ENCODE measurements around the gene NDEL1.

The NDEL1 gene

GRCh38 chr17:8413938-8414337 lies 21.7 kb upstream of the NDEL1 start:
- Histone ChIP-seq H3K9ac (ENCODE audit: low read depth in 1 of 2, low read length in 2 of 2) (no peak overlapping the region), H3K36me3 (ENCODE audit: control insufficient read depth in 2 of 2, insufficient read depth in 2 of 2, low read length in 2 of 2) (no peaks in the 10 kb centered on the region), H3K4me1 (ENCODE audit: control insufficient read depth in 2 of 2, insufficient read depth in 2 of 2, low read length in 2 of 2) (no peaks in the 10 kb centered on the region), H3K27ac (ENCODE audit: low read depth in 2 of 2, low read length in 2 of 2) (no peak overlapping the region), H3K4me3 (ENCODE audit: low read length in 2 of 2) (no peak overlapping the region), H3K27me3 (ENCODE audit: control insufficient read depth in 2 of 2, insufficient read depth in 2 of 2, low read length in 2 of 2) (no peaks in the 10 kb centered on the region), H3K9me3 (ENCODE audit: control insufficient read depth in 2 of 2, low read length in 2 of 2) (no peaks in the 10 kb centered on the region)

GRCh38 chr17:8417806-8418205 lies 17.9 kb upstream of the NDEL1 start:
- Histone ChIP-seq H3K36me3 (ENCODE audit: control insufficient read depth in 2 of 2, insufficient read depth in 2 of 2, low read length in 2 of 2) (no peaks in the 10 kb centered on the region), H3K9ac (ENCODE audit: low read depth in 1 of 2, low read length in 2 of 2) (no peak overlapping the region), H3K27me3 (ENCODE audit: control insufficient read depth in 2 of 2, insufficient read depth in 2 of 2, low read length in 2 of 2) (no peaks in the 10 kb centered on the region), H3K9me3 (ENCODE audit: control insufficient read depth in 2 of 2, low read length in 2 of 2) (no peaks in the 10 kb centered on the region), H3K4me1 (ENCODE audit: control insufficient read depth in 2 of 2, insufficient read depth in 2 of 2, low read length in 2 of 2) (peaks cover 0 to 4% of the 10 kb centered on the region in 2 donors), H3K27ac (ENCODE audit: low read depth in 2 of 2, low read length in 2 of 2) (peak overlapping the region in 1 of 2 donors; percentile 5), H3K4me3 (ENCODE audit: low read length in 2 of 2) (no peak overlapping the region)

DNA sequence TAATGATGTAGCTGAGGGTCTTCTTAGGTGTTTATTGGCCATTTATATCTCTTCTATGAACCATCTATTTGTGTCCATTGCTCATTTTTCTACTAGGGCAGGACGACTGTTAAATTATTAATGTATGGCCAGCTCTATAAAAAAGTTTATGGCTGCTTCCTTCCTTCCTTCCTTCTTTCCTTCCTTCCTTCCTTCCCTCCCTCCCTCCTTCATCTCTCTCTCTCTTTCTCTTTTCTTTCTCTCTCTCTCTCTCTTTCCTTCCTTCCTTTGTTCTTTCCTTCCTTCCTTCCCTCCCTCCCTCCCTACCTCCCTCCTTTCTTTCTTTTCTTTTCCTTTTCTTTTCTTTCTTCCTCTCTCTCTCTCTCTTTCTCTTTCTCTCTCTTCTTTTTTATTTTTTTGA lies 17.2 kb upstream of the NDEL1 start:
- no peaks in the 10 kb centered on the region for H3K9me3 ChIP-seq (ENCODE audit: control insufficient read depth in 2 of 2, low read length in 2 of 2)
- H3K27me3 ChIP-seq (ENCODE audit: control insufficient read depth in 2 of 2, insufficient read depth in 2 of 2, low read length in 2 of 2): no peaks in the 10 kb centered on the region
- peaks cover 0 to 4% of the 10 kb centered on the region in 2 donors for H3K4me1 ChIP-seq (ENCODE audit: control insufficient read depth in 2 of 2, insufficient read depth in 2 of 2, low read length in 2 of 2)
- H3K36me3 ChIP-seq (ENCODE audit: control insufficient read depth in 2 of 2, insufficient read depth in 2 of 2, low read length in 2 of 2): no peaks in the 10 kb centered on the region
- no peak overlapping the region for H3K9ac ChIP-seq (ENCODE audit: low read depth in 1 of 2, low read length in 2 of 2)
- no peak overlapping the region for H3K27ac ChIP-seq (ENCODE audit: low read depth in 2 of 2, low read length in 2 of 2)
- no peak overlapping the region for H3K4me3 ChIP-seq (ENCODE audit: low read length in 2 of 2)

DNA sequence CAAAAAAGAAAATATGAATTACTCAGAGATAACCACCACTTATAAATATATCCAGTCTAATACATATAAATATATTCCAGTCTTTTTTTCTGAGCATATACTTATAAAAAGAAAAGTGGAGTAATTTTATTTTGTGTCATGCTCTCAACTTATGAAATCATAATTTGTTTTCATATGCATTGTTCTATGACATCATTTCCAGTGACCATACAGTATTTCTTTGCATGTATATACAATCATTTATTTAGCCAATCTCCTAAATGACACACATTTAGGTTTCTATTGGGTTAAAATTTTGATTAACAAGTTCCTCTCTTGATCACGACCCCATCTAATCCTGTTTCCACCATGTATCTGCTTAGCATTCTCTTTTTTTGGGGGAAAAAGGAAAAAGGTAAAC lies 16.4 kb upstream of the NDEL1 start:
- H3K4me1 ChIP-seq (ENCODE audit: control insufficient read depth in 2 of 2, insufficient read depth in 2 of 2, low read length in 2 of 2): peaks cover 0 to 4% of the 10 kb centered on the region in 2 donors
- no peaks in the 10 kb centered on the region for H3K27me3 ChIP-seq (ENCODE audit: control insufficient read depth in 2 of 2, insufficient read depth in 2 of 2, low read length in 2 of 2)
- H3K9ac ChIP-seq (ENCODE audit: low read depth in 1 of 2, low read length in 2 of 2): no peak overlapping the region
- H3K36me3 ChIP-seq (ENCODE audit: control insufficient read depth in 2 of 2, insufficient read depth in 2 of 2, low read length in 2 of 2): no peaks in the 10 kb centered on the region
- H3K9me3 ChIP-seq (ENCODE audit: control insufficient read depth in 2 of 2, low read length in 2 of 2): no peaks in the 10 kb centered on the region
- H3K27ac ChIP-seq (ENCODE audit: low read depth in 2 of 2, low read length in 2 of 2): no peak overlapping the region
- H3K4me3 ChIP-seq (ENCODE audit: low read length in 2 of 2): no peak overlapping the region

DNA sequence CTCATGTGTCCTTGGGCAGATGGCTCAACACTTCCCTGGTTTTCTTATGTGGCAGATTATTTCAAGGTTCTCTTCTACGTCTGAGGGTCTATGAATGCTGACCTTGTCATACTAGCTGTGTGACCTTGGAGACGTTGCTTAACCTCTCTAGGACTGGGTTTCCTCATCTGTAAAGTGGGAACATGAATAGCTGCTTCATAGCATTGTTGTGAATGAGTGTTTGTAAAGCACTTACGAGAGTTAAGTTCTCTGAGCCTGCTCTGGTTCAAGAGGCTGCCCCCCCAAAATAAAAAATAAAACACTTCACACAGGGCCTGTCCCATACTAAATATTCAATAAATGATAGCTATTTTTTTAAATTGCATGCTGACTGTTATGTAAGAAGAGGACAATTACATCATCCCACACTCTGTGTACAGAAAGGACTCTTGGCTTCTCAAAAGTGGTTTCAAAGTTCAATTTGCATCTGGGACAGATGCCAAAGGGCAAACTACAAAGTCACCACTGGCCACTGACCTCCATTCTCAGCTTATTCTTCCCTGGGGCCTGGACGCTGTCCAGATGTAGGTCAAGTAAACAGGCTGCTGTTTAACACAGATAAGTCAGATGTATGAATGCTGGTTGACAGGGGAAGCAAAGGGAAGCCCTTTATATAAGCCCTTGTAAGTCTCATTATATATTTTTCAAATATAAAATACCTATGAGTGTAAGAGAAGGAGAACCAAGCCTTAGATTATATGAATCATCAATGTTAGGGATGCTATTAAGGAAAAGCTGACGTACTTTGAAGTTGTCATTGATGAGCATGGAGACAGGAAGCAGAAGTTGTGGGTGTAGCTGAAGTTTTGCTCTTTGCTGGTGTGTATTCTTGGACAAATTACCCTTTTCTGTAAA lies 15.4 kb upstream of the NDEL1 start:
- Histone ChIP-seq H3K27ac (ENCODE audit: low read depth in 2 of 2, low read length in 2 of 2) (peak overlapping the region; percentile 56 to 59), H3K27me3 (ENCODE audit: control insufficient read depth in 2 of 2, insufficient read depth in 2 of 2, low read length in 2 of 2) (no peaks in the 10 kb centered on the region), H3K9me3 (ENCODE audit: control insufficient read depth in 2 of 2, low read length in 2 of 2) (no peaks in the 10 kb centered on the region), H3K4me3 (ENCODE audit: low read length in 2 of 2) (peak overlapping the region in 1 of 2 donors; percentile 6), H3K4me1 (ENCODE audit: control insufficient read depth in 2 of 2, insufficient read depth in 2 of 2, low read length in 2 of 2) (peaks cover 0 to 4% of the 10 kb centered on the region in 2 donors), H3K9ac (ENCODE audit: low read depth in 1 of 2, low read length in 2 of 2) (no peak overlapping the region), H3K36me3 (ENCODE audit: control insufficient read depth in 2 of 2, insufficient read depth in 2 of 2, low read length in 2 of 2) (no peaks in the 10 kb centered on the region)

DNA sequence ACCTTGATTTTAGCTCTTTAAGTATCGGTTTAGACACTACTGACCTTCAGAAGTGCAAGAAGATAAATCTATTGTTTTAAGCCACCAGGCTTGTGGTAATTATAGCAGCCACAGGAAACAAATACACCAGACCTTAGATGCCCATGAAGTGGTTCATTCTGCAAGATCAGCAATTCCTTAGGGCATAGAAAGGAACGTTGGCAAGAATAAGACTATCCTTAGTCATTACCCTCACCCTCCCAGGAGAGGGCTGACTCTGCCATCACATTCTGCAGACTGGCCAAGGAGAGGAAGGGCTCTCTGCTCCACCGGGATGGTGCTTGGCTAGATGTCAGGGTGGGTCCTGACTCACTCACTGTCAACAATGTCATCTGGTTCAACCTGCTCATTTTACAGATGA lies 14.1 kb upstream of the NDEL1 start:
- Histone ChIP-seq H3K36me3 (ENCODE audit: control insufficient read depth in 2 of 2, insufficient read depth in 2 of 2, low read length in 2 of 2) (no peaks in the 10 kb centered on the region), H3K9me3 (ENCODE audit: control insufficient read depth in 2 of 2, low read length in 2 of 2) (no peaks in the 10 kb centered on the region), H3K9ac (ENCODE audit: low read depth in 1 of 2, low read length in 2 of 2) (no peak overlapping the region), H3K27me3 (ENCODE audit: control insufficient read depth in 2 of 2, insufficient read depth in 2 of 2, low read length in 2 of 2) (no peaks in the 10 kb centered on the region), H3K4me1 (ENCODE audit: control insufficient read depth in 2 of 2, insufficient read depth in 2 of 2, low read length in 2 of 2) (peaks cover 3 to 5% of the 10 kb centered on the region in 2 donors), H3K4me3 (ENCODE audit: low read length in 2 of 2) (no peak overlapping the region), H3K27ac (ENCODE audit: low read depth in 2 of 2, low read length in 2 of 2) (no peak overlapping the region)

DNA sequence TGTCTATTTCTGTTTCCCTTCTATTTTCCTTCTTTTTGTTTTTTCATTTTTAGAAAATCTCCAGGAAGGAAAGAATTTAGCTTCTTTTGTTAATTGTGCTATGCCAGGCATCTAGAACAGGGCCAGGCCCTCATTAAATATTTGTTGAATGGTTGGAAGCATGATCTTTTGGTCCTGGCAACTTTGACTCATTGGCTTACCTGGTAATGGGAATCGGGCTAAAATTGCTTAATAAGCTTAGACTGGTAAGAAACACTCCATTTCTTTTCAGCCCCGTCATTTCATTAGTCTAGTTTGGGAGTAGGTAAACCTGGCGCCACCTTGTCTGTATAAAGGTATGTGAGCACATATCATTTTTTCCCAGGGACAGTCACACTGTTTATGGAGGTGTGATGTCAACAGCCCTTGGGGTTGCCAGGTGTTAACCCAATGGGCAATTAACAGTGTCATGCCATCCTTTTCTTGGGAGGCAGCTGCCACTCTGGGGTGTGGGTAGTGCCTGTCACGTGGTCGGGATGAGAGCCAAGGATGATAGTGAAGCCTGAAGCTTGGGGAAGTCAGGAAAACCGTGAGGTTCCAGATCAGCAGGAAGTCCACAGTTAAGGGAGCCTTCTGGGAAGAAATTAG lies 9.5 kb upstream of the NDEL1 start:
- Histone ChIP-seq H3K9me3 (ENCODE audit: control insufficient read depth in 2 of 2, low read length in 2 of 2) (no peaks in the 10 kb centered on the region), H3K27ac (ENCODE audit: low read depth in 2 of 2, low read length in 2 of 2) (peak overlapping the region; percentile 48 to 68), H3K27me3 (ENCODE audit: control insufficient read depth in 2 of 2, insufficient read depth in 2 of 2, low read length in 2 of 2) (no peaks in the 10 kb centered on the region), H3K9ac (ENCODE audit: low read depth in 1 of 2, low read length in 2 of 2) (no peak overlapping the region), H3K4me1 (ENCODE audit: control insufficient read depth in 2 of 2, insufficient read depth in 2 of 2, low read length in 2 of 2) (peaks cover 3 to 4% of the 10 kb centered on the region in 2 donors), H3K36me3 (ENCODE audit: control insufficient read depth in 2 of 2, insufficient read depth in 2 of 2, low read length in 2 of 2) (no peaks in the 10 kb centered on the region), H3K4me3 (ENCODE audit: low read length in 2 of 2) (no peak overlapping the region)

GRCh38 chr17:8426802-8427201 lies 8.9 kb upstream of the NDEL1 start:
- Histone ChIP-seq H3K4me3 (ENCODE audit: low read length in 2 of 2) (no peak overlapping the region), H3K9me3 (ENCODE audit: control insufficient read depth in 2 of 2, low read length in 2 of 2) (no peaks in the 10 kb centered on the region), H3K36me3 (ENCODE audit: control insufficient read depth in 2 of 2, insufficient read depth in 2 of 2, low read length in 2 of 2) (no peaks in the 10 kb centered on the region), H3K9ac (ENCODE audit: low read depth in 1 of 2, low read length in 2 of 2) (no peak overlapping the region), H3K4me1 (ENCODE audit: control insufficient read depth in 2 of 2, insufficient read depth in 2 of 2, low read length in 2 of 2) (peaks cover 3 to 4% of the 10 kb centered on the region in 2 donors), H3K27ac (ENCODE audit: low read depth in 2 of 2, low read length in 2 of 2) (peak overlapping the region in 1 of 2 donors; percentile 68), H3K27me3 (ENCODE audit: control insufficient read depth in 2 of 2, insufficient read depth in 2 of 2, low read length in 2 of 2) (no peaks in the 10 kb centered on the region)

GRCh38 chr17:8430966-8431365 lies 4.7 kb upstream of the NDEL1 start:
- no peaks in the 10 kb centered on the region for H3K36me3 ChIP-seq (ENCODE audit: control insufficient read depth in 2 of 2, insufficient read depth in 2 of 2, low read length in 2 of 2)
- no peak overlapping the region for H3K4me3 ChIP-seq (ENCODE audit: low read length in 2 of 2)
- no peak overlapping the region for H3K27ac ChIP-seq (ENCODE audit: low read depth in 2 of 2, low read length in 2 of 2)
- peaks cover 0 to 6% of the 10 kb centered on the region in 2 donors for H3K4me1 ChIP-seq (ENCODE audit: control insufficient read depth in 2 of 2, insufficient read depth in 2 of 2, low read length in 2 of 2)
- no peaks in the 10 kb centered on the region for H3K27me3 ChIP-seq (ENCODE audit: control insufficient read depth in 2 of 2, insufficient read depth in 2 of 2, low read length in 2 of 2)
- H3K9ac ChIP-seq (ENCODE audit: low read depth in 1 of 2, low read length in 2 of 2): no peak overlapping the region
- no peaks in the 10 kb centered on the region for H3K9me3 ChIP-seq (ENCODE audit: control insufficient read depth in 2 of 2, low read length in 2 of 2)

GRCh38 chr17:8436169-8436843 lies 622 bp downstream of the NDEL1 start:
- H3K27ac ChIP-seq (ENCODE audit: low read depth in 2 of 2, low read length in 2 of 2): peak overlapping the region; percentile 100
- H3K9me3 ChIP-seq (ENCODE audit: control insufficient read depth in 2 of 2, low read length in 2 of 2): no peaks in the 10 kb centered on the region
- H3K36me3 ChIP-seq (ENCODE audit: control insufficient read depth in 2 of 2, insufficient read depth in 2 of 2, low read length in 2 of 2): peaks cover 3 to 4% of the 10 kb centered on the region in 2 donors
- H3K9ac ChIP-seq (ENCODE audit: low read depth in 1 of 2, low read length in 2 of 2): peak overlapping the region; percentile 97 to 100
- H3K4me1 ChIP-seq (ENCODE audit: control insufficient read depth in 2 of 2, insufficient read depth in 2 of 2, low read length in 2 of 2): peaks cover 10 to 11% of the 10 kb centered on the region in 2 donors
- peak overlapping the region; percentile 96 to 98 for H3K4me3 ChIP-seq (ENCODE audit: low read length in 2 of 2)
- H3K27me3 ChIP-seq (ENCODE audit: control insufficient read depth in 2 of 2, insufficient read depth in 2 of 2, low read length in 2 of 2): no peaks in the 10 kb centered on the region

All from mucosa of rectum (tissue), 2 donors.